ENCODE measurements around the gene COL11A1. TPM values are rescaled to one million over a fixed set of nuclear protein-coding genes. Genes with fewer than 3 reads are reported as not detected.

Gene COL11A1
- total and polyA plus RNA-seq, 2 of the 4 experiments (the other 2 are of a cell fraction) = 4.6 to 5.2 TPM

DNA sequence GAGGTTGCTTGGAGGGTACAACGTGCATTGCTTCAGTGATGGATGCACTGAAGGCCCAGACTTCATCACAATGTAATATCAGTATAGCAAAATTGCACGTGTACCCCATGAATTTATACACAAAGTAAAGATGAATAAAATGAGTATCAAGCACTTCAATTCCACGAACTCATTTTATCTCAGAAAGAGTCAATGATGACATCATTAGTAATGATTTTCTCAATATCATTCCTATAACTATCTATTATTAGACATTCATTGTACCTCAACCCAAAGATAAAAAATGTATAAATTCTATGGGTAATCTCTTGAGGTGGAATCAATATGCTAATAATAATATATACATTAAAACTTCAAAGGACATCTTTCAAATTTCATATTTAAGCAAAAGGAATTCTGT is 208.4 kb downstream of the COL11A1 start:
- Histone ChIP-seq H2AFZ (replicated peaks; ENCODE audit: low read length, poor library complexity) (no peak overlapping the region), H3K23ac (ENCODE audit: low read depth, low read length) (no peak overlapping the region), H4K8ac (ENCODE audit: low read depth in 2 of 2, low read length in 2 of 2) (no peak overlapping the region), H2BK20ac (ENCODE audit: low read depth, low read length) (no peak overlapping the region), H4K5ac (ENCODE audit: low read depth, low read length) (no peak overlapping the region), H3K27me3 (ENCODE audit: control insufficient read depth, insufficient read depth, low read length) (no peaks in the 10 kb centered on the region), H3K4me3 (ENCODE audit: insufficient read depth, low read depth, low read length) (no peak overlapping the region), H2AK9ac (replicated peaks; ENCODE audit: low read depth, low read length, poor library complexity) (no peak overlapping the region), H3K79me1 (ENCODE audit: low read depth in 1 of 2, low read length in 2 of 2) (no peaks in the 10 kb centered on the region), H3K27ac (ENCODE audit: insufficient read depth, low read length) (no peak overlapping the region), H3K36me3 (ENCODE audit: control insufficient read depth, insufficient read depth, low read length) (no peaks in the 10 kb centered on the region), H3K4ac (ENCODE audit: low read depth, low read length) (no peak overlapping the region), H2BK120ac (ENCODE audit: low read depth, low read length) (no peak overlapping the region), H3K18ac (ENCODE audit: low read depth, low read length) (no peak overlapping the region), H3K4me2 (ENCODE audit: low read depth, low read length) (no peak overlapping the region), H2AK5ac (ENCODE audit: low read depth, low read length) (no peak overlapping the region), H2BK15ac (ENCODE audit: low read depth, low read length) (no peak overlapping the region), H3K9me1 (ENCODE audit: insufficient read depth, low read length) (no peaks in the 10 kb centered on the region), H4K91ac (ENCODE audit: insufficient read depth, low read depth, low read length) (no peak overlapping the region), H2BK5ac (ENCODE audit: low read depth, low read length, poor library complexity, severe bottlenecking) (no peak overlapping the region), H3K14ac (replicated peaks; ENCODE audit: low read depth, low read length) (no peak overlapping the region), H3K9me3 (ENCODE audit: control insufficient read depth, insufficient read depth, low read length) (no peaks in the 10 kb centered on the region), H4K20me1 (ENCODE audit: insufficient read depth, low read length) (no peaks in the 10 kb centered on the region), H3K4me1 (ENCODE audit: control insufficient read depth, insufficient read depth, low read length) (no peaks in the 10 kb centered on the region), H3K9ac (ENCODE audit: low read depth, low read length) (no peak overlapping the region), H3K56ac (ENCODE audit: extremely low read depth, insufficient read depth, low read length) (no peak overlapping the region)
- ATAC-seq (ENCODE audit: low read depth) (no peak), DNase-seq (no peak)
- WGBS, 2 experiments (ENCODE audit: extremely low coverage in 2 of 2, insufficient read length in 1 of 2) = no CpG with 5 or more reads among the region's 3 CpGs
- no peak for TF ChIP-seq RFX5 (IDR thresholded peaks at IDR 0.05; ENCODE audit: low read depth, low read length)
- TF ChIP-seq CEBPB (IDR thresholded peaks at IDR 0.05; ENCODE audit: low read depth, low read length) = no peak
- no peak for TF ChIP-seq POLR2A (IDR thresholded peaks at IDR 0.05; ENCODE audit: low read depth, low read length)
- no peak for TF ChIP-seq RAD21 (IDR thresholded peaks at IDR 0.05; ENCODE audit: low read length)
- TF ChIP-seq MAZ (IDR thresholded peaks at IDR 0.05; ENCODE audit: borderline replicate concordance, low read depth, low read length) = no peak
- TF ChIP-seq MXI1 (IDR thresholded peaks at IDR 0.05; ENCODE audit: borderline replicate concordance, low read depth, low read length) = no peak
- TF ChIP-seq MAFK (IDR thresholded peaks at IDR 0.05; ENCODE audit: low read depth, low read length) = no peak
- TF ChIP-seq, protein P1, sequence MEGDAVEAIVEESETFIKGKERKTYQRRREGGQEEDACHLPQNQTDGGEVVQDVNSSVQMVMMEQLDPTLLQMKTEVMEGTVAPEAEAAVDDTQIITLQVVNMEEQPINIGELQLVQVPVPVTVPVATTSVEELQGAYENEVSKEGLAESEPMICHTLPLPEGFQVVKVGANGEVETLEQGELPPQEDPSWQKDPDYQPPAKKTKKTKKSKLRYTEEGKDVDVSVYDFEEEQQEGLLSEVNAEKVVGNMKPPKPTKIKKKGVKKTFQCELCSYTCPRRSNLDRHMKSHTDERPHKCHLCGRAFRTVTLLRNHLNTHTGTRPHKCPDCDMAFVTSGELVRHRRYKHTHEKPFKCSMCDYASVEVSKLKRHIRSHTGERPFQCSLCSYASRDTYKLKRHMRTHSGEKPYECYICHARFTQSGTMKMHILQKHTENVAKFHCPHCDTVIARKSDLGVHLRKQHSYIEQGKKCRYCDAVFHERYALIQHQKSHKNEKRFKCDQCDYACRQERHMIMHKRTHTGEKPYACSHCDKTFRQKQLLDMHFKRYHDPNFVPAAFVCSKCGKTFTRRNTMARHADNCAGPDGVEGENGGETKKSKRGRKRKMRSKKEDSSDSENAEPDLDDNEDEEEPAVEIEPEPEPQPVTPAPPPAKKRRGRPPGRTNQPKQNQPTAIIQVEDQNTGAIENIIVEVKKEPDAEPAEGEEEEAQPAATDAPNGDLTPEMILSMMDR (conservative IDR thresholded peaks at IDR 0.05; ENCODE audit: low read depth, low read length) = no peak
- no peak for TF ChIP-seq NFE2L2 (IDR thresholded peaks at IDR 0.05; ENCODE audit: low read depth, low read length)
- no peak for TF ChIP-seq CHD1 (IDR thresholded peaks at IDR 0.05; ENCODE audit: low read depth, low read length)
- no peak for TF ChIP-seq RCOR1 (IDR thresholded peaks at IDR 0.05; ENCODE audit: insufficient replicate concordance, low read length)
- no peak for TF ChIP-seq USF2 (IDR thresholded peaks at IDR 0.05; ENCODE audit: low read depth, low read length)
- TF ChIP-seq BHLHE40 (IDR thresholded peaks at IDR 0.05; ENCODE audit: low read depth, low read length) = no peak
- no peak for TF ChIP-seq FOS (IDR thresholded peaks at IDR 0.05; ENCODE audit: low read depth, low read length)
- no peak for TF ChIP-seq ELK1 (IDR thresholded peaks at IDR 0.05; ENCODE audit: borderline replicate concordance, low read depth, low read length)
- TF ChIP-seq SMC3 (IDR thresholded peaks at IDR 0.05; ENCODE audit: low read depth, low read length) = no peak
- dilution Hi-C loops (cut with HindIII; ENCODE audit: low sequenced_read_pairs, unreplicated experiment) = no loop called here
- intact Hi-C loops (cut with micrococcal nuclease) = no loop called here
- CTCF ChIA-PET = no interaction called here
- in situ Hi-C loops (cut with MboI; ENCODE audit: low sequenced_read_pairs) = no loop called here
- no TSS peak for BruUV-seq (replicated peaks)
- POLR2A ChIA-PET (ENCODE audit: unreplicated experiment) = no interaction called here

Data from IMR-90 (cell line).